Lower lobe of right lung (tissue), 2 donors: Measurements from ENCODE around the gene E2F6. TPM values are rescaled to one million over a fixed set of nuclear protein-coding genes. Genes with fewer than 3 reads are reported as not detected.

Experiments
- ATAC-seq, 2 donors: fragments of 200-7000 bp; cut with Tn5 transposase; one replicate each; pipeline ENCODE4 v1.9.1; 2020 to 2022; ENCODE audit warnings: mild to moderate bottlenecking in 2 of 2, moderate library complexity in 2 of 2
- DNase-seq: peaks from one replicate; pipeline ENCODE4 v3.0.0-alpha.2; 2020
- H3K27ac ChIP-seq: fragments of 200-600 bp; one replicate; pipeline ENCODE4 v1.8.0; 2022
- H3K27me3 ChIP-seq: fragments of 200-600 bp; one replicate; pipeline ENCODE4 v1.8.0; 2022; ENCODE audit warnings: low read depth
- H3K36me3 ChIP-seq: fragments of 200-600 bp; one replicate; pipeline ENCODE4 v1.8.0; 2022; ENCODE audit warnings: mild to moderate bottlenecking
- H3K4me1 ChIP-seq: fragments of 200-600 bp; one replicate; pipeline ENCODE4 v1.8.0; 2022
- H3K4me3 ChIP-seq: fragments of 200-600 bp; one replicate; pipeline ENCODE4 v1.8.0; 2022; ENCODE audit warnings: mild to moderate bottlenecking
- H3K9me3 ChIP-seq: fragments of 200-600 bp; one replicate; pipeline ENCODE4 v1.8.0; 2022
- intact Hi-C: fragments of 100-400 bp; cut with DNase I; formaldehyde crosslinking; loops from one replicate; pipeline ENCODE4 v1.11.0; 2022
- total RNA-seq: library from RNA; stranded (reverse); fragmentation: NEBNext Ultra II Directional; extraction: Animal tissue kit (Norgen Biotek cat#: 25700); gene quantifications from one replicate; pipeline ENCODE4 v1.2.1, GENCODE V29; 2021
- TF ChIP-seq, protein P1 (sequence below): fragments of 200-600 bp; IDR thresholded peaks from one replicate; pipeline ENCODE4 v1.8.0; 2022; ENCODE audit warnings: antibody characterized with exemption, mild to moderate bottlenecking
- donor health status: DM: no; HTN: yes; CAD: no; lungs with severe emphysema.

The E2F6 gene
- total RNA-seq, 1 donor from 2014 or later: 12.3 TPM

- DNase-seq: no peak
- Histone ChIP-seq H3K36me3 (no peaks in the 10 kb centered on the region), H3K4me1 (no peaks in the 10 kb centered on the region), H3K4me3 (no peak overlapping the region), H3K9me3 (no peaks in the 10 kb centered on the region), H3K27ac (no peak overlapping the region), H3K27me3 (peaks cover 33% of the 10 kb centered on the region)
- intact Hi-C loops: no loop called here
- ATAC-seq: no peak
- TF ChIP-seq, protein P1, sequence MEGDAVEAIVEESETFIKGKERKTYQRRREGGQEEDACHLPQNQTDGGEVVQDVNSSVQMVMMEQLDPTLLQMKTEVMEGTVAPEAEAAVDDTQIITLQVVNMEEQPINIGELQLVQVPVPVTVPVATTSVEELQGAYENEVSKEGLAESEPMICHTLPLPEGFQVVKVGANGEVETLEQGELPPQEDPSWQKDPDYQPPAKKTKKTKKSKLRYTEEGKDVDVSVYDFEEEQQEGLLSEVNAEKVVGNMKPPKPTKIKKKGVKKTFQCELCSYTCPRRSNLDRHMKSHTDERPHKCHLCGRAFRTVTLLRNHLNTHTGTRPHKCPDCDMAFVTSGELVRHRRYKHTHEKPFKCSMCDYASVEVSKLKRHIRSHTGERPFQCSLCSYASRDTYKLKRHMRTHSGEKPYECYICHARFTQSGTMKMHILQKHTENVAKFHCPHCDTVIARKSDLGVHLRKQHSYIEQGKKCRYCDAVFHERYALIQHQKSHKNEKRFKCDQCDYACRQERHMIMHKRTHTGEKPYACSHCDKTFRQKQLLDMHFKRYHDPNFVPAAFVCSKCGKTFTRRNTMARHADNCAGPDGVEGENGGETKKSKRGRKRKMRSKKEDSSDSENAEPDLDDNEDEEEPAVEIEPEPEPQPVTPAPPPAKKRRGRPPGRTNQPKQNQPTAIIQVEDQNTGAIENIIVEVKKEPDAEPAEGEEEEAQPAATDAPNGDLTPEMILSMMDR: no peak
Observed at GRCh38 chr2:11478899-11479605, 13.1 kb upstream of the E2F6 start.

- Histone ChIP-seq H3K36me3 (no peaks in the 10 kb centered on the region), H3K9me3 (no peaks in the 10 kb centered on the region), H3K4me1 (no peaks in the 10 kb centered on the region), H3K27ac (no peak overlapping the region), H3K27me3 (peaks cover 22% of the 10 kb centered on the region), H3K4me3 (no peak overlapping the region)
- DNase-seq (peak; percentile 89), ATAC-seq (peak; percentile 67 to 83)
- intact Hi-C loops: no loop called here
- TF ChIP-seq, protein P1: peak; percentile 85
Observed at GRCh38 chr2:11477994-11478393, 12.0 kb upstream of the E2F6 start.

- ATAC-seq: no peak
- Histone ChIP-seq H3K4me1 (no peaks in the 10 kb centered on the region), H3K9me3 (no peaks in the 10 kb centered on the region), H3K27me3 (no peaks in the 10 kb centered on the region), H3K4me3 (no peak overlapping the region), H3K27ac (no peak overlapping the region), H3K36me3 (no peaks in the 10 kb centered on the region)
- intact Hi-C loops: no loop called here
- DNase-seq: no peak
- TF ChIP-seq, protein P1: no peak
Observed at GRCh38 chr2:11473659-11474433, 7.9 kb upstream of the E2F6 start.

DNA sequence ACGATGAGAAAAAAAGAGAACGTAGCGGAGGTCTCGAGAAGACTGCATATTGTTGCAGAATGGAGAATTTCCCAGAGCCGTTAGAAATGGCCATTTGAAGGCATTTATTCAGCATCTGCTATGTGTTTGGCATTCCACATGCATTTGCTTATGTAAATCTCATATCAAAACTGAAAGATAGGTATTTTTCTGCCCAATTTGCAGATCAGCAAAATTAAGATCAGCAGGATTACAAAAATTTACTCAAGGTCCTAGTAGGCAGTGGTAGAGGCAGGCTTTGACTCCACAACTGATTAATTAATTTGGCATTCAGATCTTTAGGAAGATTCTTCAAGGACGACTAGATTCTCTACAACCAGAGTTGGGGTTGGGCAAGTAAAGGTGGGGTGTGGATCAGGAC lies 1.8 kb upstream of the E2F6 start:
- no peak overlapping the region for H3K27ac ChIP-seq
- DNase-seq: no peak
- no peak for ATAC-seq
- TF ChIP-seq, protein P1: no peak
- H3K27me3 ChIP-seq: no peaks in the 10 kb centered on the region
- peaks cover 32% of the 10 kb centered on the region for H3K4me1 ChIP-seq
- no peaks in the 10 kb centered on the region for H3K36me3 ChIP-seq
- H3K4me3 ChIP-seq: no peak overlapping the region
- H3K9me3 ChIP-seq: no peaks in the 10 kb centered on the region
- intact Hi-C loops: no loop called here

GRCh38 chr2:11467129-11467649 lies 1.2 kb upstream of the E2F6 start:
- H3K9me3 ChIP-seq: no peaks in the 10 kb centered on the region
- H3K36me3 ChIP-seq: no peaks in the 10 kb centered on the region
- H3K27ac ChIP-seq: no peak overlapping the region
- DNase-seq: no peak
- H3K4me3 ChIP-seq: no peak overlapping the region
- H3K4me1 ChIP-seq: peaks cover 32% of the 10 kb centered on the region
- TF ChIP-seq, protein P1: no peak
- intact Hi-C loops: no loop called here
- no peak for ATAC-seq
- no peaks in the 10 kb centered on the region for H3K27me3 ChIP-seq
